Endothelial cell (in vitro differentiated cells): ENCODE measurements around the gene SPINDOC. TPM values are rescaled to one million over a fixed set of nuclear protein-coding genes. Genes with fewer than 3 reads are reported as not detected.
A peak's percentile ranks its signal among the peaks of the same experiment; 100 is the strongest.

ENCODE experiments used
- DNase-seq: peaks from one replicate; pipeline ENCODE4 v3.0.0; 2021; ENCODE audit warnings: low spot score
- H3K27ac Mint-ChIP-seq: one replicate; pipeline ENCODE4 v1.8.0; 2021; ENCODE audit warnings: mixed read lengths, inconsistent platforms; ENCODE audit not compliant: unreplicated experiment
- H3K27me3 Mint-ChIP-seq: one replicate; pipeline ENCODE4 v1.8.0; 2021; ENCODE audit warnings: mild to moderate bottlenecking, moderate library complexity, mixed read lengths, inconsistent platforms; ENCODE audit not compliant: unreplicated experiment
- H3K36me3 Mint-ChIP-seq: one replicate; pipeline ENCODE4 v1.8.0; 2021; ENCODE audit warnings: mild to moderate bottlenecking, low read depth, mixed read lengths, inconsistent platforms; ENCODE audit not compliant: unreplicated experiment
- H3K4me1 Mint-ChIP-seq: one replicate; pipeline ENCODE4 v1.8.0; 2021; ENCODE audit warnings: mild to moderate bottlenecking, mixed read lengths, inconsistent platforms; ENCODE audit not compliant: unreplicated experiment
- H3K4me3 Mint-ChIP-seq: one replicate; pipeline ENCODE4 v1.8.0; 2021; ENCODE audit warnings: mild to moderate bottlenecking, mixed read lengths, inconsistent platforms; ENCODE audit not compliant: unreplicated experiment
- H3K9me3 Mint-ChIP-seq: one replicate; pipeline ENCODE4 v1.8.0; 2021; ENCODE audit warnings: mixed read lengths, inconsistent platforms; ENCODE audit not compliant: unreplicated experiment
- total RNA-seq: library from RNA; stranded (reverse); fragmentation: NEBNext Ultra II Directional; extraction: Animal tissue kit (Norgen Biotek cat#: 25700); gene quantifications from one replicate; pipeline ENCODE4 v1.2.1, GENCODE V29; 2021; ENCODE audit not compliant: unreplicated experiment
- TF ChIP-seq, protein P1 (sequence below): fragments of 200-600 bp; sonication (generic); IDR thresholded peaks from one replicate; pipeline ENCODE4 v1.5.0; 2021; ENCODE audit warnings: antibody characterized with exemption; ENCODE audit not compliant: unreplicated experiment

SPINDOC gene
- total RNA-seq, 1 donor from 2014 or later = 55.3 TPM

DNA sequence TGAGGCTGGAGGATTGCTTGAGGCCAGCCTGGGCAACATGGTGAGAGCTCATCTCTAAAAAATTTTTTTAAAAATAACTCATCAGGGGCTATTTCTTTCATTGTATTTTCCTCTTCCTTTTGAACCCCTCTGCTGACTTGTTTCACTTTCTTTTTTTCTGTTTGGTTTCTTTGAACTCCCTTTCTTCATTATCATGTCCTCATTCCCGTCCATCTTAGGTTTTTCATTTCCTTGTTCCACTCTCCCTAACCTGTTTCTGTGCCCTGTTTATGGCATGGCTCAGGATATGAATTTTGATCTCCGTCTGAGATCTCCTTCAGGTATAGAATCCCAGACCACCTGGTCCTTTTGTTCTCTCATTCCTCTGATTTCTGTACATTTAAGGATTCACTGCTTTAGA, 38.1 kb downstream of the SPINDOC start:
- Mint-ChIP-seq H3K4me1 (peaks cover 34% of the 10 kb centered on the region), H3K4me3 (no peak overlapping the region), H3K27me3 (peaks cover 2% of the 10 kb centered on the region), H3K27ac (peak overlapping the region; percentile 11), H3K36me3 (peaks cover 9% of the 10 kb centered on the region), H3K9me3 (no peaks in the 10 kb centered on the region)
- TF ChIP-seq, protein P1, sequence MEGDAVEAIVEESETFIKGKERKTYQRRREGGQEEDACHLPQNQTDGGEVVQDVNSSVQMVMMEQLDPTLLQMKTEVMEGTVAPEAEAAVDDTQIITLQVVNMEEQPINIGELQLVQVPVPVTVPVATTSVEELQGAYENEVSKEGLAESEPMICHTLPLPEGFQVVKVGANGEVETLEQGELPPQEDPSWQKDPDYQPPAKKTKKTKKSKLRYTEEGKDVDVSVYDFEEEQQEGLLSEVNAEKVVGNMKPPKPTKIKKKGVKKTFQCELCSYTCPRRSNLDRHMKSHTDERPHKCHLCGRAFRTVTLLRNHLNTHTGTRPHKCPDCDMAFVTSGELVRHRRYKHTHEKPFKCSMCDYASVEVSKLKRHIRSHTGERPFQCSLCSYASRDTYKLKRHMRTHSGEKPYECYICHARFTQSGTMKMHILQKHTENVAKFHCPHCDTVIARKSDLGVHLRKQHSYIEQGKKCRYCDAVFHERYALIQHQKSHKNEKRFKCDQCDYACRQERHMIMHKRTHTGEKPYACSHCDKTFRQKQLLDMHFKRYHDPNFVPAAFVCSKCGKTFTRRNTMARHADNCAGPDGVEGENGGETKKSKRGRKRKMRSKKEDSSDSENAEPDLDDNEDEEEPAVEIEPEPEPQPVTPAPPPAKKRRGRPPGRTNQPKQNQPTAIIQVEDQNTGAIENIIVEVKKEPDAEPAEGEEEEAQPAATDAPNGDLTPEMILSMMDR = no peak
- no peak for DNase-seq

DNA sequence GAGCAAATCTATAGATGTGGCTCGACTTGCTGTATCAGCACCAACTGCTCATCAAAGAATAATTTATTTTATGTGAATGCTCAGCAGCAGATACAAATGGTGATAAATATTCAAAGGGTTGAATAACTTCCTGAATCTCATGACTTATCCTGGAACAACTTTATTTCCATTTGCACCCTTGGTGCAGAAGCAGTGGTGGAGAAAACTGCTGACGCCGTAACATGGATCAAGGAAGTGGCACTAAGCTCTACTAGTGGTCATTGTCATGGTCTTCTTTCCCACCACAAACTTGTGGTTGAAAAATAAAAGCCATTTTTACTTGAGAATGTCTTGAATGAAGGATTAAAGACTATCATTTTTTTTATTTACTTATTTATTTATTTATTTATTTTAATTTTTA, 40.2 kb downstream of the SPINDOC start:
- TF ChIP-seq, protein P1 = no peak
- H3K36me3 Mint-ChIP-seq = peaks cover 9% of the 10 kb centered on the region
- no peak for DNase-seq

DNA sequence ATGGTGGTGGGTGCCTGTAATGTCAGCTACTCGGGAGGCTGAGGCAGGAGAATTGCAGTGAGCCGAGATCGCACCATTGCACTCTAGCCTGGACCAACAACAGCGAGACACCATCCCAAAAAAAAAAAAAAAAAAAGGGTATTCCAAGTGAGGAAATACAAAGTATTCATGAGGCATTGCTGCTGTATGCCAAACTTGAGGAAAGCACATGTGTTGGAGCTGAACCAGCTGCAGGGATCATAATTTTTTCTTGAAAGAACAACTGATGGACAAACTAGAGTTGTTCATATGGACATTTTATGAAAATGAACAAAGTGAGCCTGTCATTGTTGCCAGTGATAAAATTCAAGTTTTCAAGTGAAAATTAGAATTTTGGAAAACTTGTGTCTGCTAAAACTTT, 41.4 kb downstream of the SPINDOC start:
- H3K4me3 Mint-ChIP-seq = no peak overlapping the region
- TF ChIP-seq, protein P1 = no peak
- no peaks in the 10 kb centered on the region for H3K27me3 Mint-ChIP-seq
- H3K27ac Mint-ChIP-seq = no peak overlapping the region
- H3K36me3 Mint-ChIP-seq = peaks cover 9% of the 10 kb centered on the region
- H3K4me1 Mint-ChIP-seq = peaks cover 12% of the 10 kb centered on the region
- no peaks in the 10 kb centered on the region for H3K9me3 Mint-ChIP-seq
- no peak for DNase-seq

More for the DNA sequence above, 40.2 kb downstream of the SPINDOC start:
- peaks cover 20% of the 10 kb centered on the region for H3K4me1 Mint-ChIP-seq
- no peaks in the 10 kb centered on the region for H3K27me3 Mint-ChIP-seq
- H3K9me3 Mint-ChIP-seq = no peaks in the 10 kb centered on the region
- H3K4me3 Mint-ChIP-seq = no peak overlapping the region
- H3K27ac Mint-ChIP-seq = no peak overlapping the region

DNA sequence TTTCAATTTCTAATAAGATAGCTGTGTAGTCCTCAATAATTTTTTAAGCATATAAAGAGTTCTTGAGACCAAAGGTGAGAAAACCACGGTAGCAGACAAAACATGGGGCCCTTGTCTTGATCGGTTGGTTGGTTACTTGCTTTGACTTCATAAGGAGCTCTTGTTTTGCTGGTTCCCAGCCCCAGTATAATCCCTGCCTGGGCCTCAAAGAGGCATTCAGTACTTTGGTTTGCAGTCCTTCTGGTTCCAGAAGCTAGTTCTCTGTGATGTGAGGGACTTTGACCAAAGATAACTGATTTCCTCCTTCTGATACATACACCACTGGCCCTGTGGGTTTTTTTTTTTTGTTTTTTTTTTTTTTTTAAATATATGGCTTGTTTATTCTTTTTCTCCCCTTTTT, 42.7 kb downstream of the SPINDOC start:
- no peak overlapping the region for H3K4me3 Mint-ChIP-seq
- no peaks in the 10 kb centered on the region for H3K27me3 Mint-ChIP-seq
- TF ChIP-seq, protein P1 = no peak
- no peak for DNase-seq
- H3K27ac Mint-ChIP-seq = no peak overlapping the region
- no peaks in the 10 kb centered on the region for H3K9me3 Mint-ChIP-seq
- peaks cover 7% of the 10 kb centered on the region for H3K4me1 Mint-ChIP-seq
- peaks cover 9% of the 10 kb centered on the region for H3K36me3 Mint-ChIP-seq

DNA sequence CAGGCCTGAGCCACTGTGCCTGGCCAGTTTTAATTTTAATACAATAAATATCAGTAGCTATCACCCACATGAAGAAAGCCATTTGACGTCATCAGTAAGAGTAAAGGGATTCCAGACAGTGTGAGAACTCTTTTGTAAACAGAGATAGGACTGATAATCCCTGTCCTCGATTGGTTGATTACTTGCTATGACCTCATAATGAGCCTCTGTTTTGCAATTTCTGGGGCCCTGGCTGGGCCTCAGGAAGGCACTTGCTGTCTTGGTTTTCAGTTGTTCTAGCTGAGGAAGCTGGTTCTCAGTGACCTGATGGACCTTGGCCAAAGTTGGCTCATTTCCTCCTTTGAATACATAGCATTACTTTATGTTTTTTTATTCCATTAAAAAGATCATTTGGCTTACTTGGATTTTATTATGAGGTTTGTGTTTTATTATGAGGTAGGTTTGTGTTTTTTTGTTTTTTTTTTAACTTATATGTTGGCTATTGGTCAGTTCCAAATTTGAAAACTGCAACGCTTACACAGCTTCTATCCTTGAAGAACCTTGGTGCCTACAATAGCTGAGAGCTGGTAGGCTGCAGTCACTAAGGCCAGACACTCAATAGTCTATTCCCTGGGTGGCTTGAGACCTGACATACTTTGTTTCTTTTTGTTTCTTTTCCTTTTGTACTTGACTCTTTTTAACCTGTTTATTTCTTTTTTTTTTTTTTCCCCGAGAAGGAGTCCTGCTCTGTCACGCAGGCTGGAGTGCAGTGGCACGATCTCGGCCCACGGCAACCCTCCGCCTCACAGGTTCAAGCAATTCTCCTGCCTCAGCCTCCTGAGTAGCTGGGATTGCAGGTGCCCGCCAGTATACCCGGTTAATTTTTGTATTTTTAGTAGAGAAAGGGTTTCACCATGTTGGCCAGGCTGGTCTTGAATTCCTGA, 45.6 kb downstream of the SPINDOC start:
- Mint-ChIP-seq H3K9me3 (no peaks in the 10 kb centered on the region), H3K27ac (no peak overlapping the region), H3K4me1 (peaks cover 10% of the 10 kb centered on the region), H3K27me3 (no peaks in the 10 kb centered on the region), H3K36me3 (peaks cover 8% of the 10 kb centered on the region), H3K4me3 (no peak overlapping the region)
- no peak for DNase-seq
- TF ChIP-seq, protein P1 = no peak
